ENCODE data around the gene APOOL.

- TF ChIP-seq CTCF (IDR thresholded peaks at IDR 0.05) = no peak
- no peak for TF ChIP-seq POLR2A (IDR thresholded peaks at IDR 0.05)
- no peak for TF ChIP-seq EP300 (IDR thresholded peaks at IDR 0.05; ENCODE audit: low read depth)
- no peak for TF ChIP-seq POLR2AphosphoS5 (IDR thresholded peaks at IDR 0.05)
Measured at GRCh38 chrX:85004255-85004654, 578 bp downstream of the APOOL start.

Data from transverse colon (tissue), 4 donors.